IMR-90 (cell line): ENCODE measurements around the gene S100A2. TPM values are rescaled to one million over a fixed set of nuclear protein-coding genes. Genes with fewer than 3 reads are reported as not detected.
A peak's percentile ranks its signal among the peaks of the same experiment; 100 is the strongest.

Source experiments
- ATAC-seq: fragments of 200-7000 bp; cut with Tn5 transposase; 2 replicates; pipeline ENCODE4 v1.9.1; 2020; ENCODE audit warnings: low read depth, mild to moderate bottlenecking, moderate library complexity
- BruUV-seq: library from RNA; stranded (reverse); fragments of 400-500 nt; replicated peaks from 2 replicates; lab custom pipeline; 2021; lab: Mats Ljungman, UMichigan
- CTCF ChIA-PET: fragments of 300-600 bp; formaldehyde crosslinking; extraction: SDS; loops from one replicate; lab custom pipeline; 2021; ENCODE audit warnings: antibody characterized with exemption; lab: Yijun Ruan, JAX
- POLR2A ChIA-PET: fragments of 300-600 bp; sonication (Branson Sonifier 250); formaldehyde crosslinking; loops from one replicate; lab custom pipeline; 2022; ENCODE audit warnings: antibody characterized with exemption; ENCODE audit not compliant: unreplicated experiment; lab: Charles Lee
- DNase-seq: peaks from one replicate; pipeline ENCODE4 v3.0.0; 2013
- H2AFZ ChIP-seq: replicated peaks from 2 replicates; pipeline ENCODE3; 2013; ENCODE audit warnings: low read length, mild to moderate bottlenecking; ENCODE audit not compliant: poor library complexity
- H2AK5ac ChIP-seq: 2 replicates; pipeline ENCODE4 v1.6.1; 2013; ENCODE audit warnings: low read depth, low read length, inconsistent platforms
- H2AK9ac ChIP-seq: replicated peaks from 2 replicates; pipeline ENCODE3; 2013; ENCODE audit warnings: mild to moderate bottlenecking, low read depth, low read length, moderate library complexity; ENCODE audit not compliant: poor library complexity
- H2BK120ac ChIP-seq: 2 replicates; pipeline ENCODE4 v1.6.1; 2013; ENCODE audit warnings: low read depth, low read length, inconsistent platforms
- H2BK15ac ChIP-seq: 3 replicates; pipeline ENCODE4 v1.6.1; 2013; ENCODE audit warnings: low read depth, low read length, inconsistent platforms
- H2BK20ac ChIP-seq: 2 replicates; pipeline ENCODE4 v1.6.1; 2013; ENCODE audit warnings: low read depth, mild to moderate bottlenecking, inconsistent platforms, low read length, moderate library complexity
- H2BK5ac ChIP-seq: 2 replicates; pipeline ENCODE4 v1.6.1; 2013; ENCODE audit warnings: mild to moderate bottlenecking, low read depth, low read length, inconsistent platforms; ENCODE audit not compliant: poor library complexity, severe bottlenecking
- H3K14ac ChIP-seq: replicated peaks from 2 replicates; pipeline ENCODE4 v1.6.1; 2013; ENCODE audit warnings: low read depth, low read length, inconsistent platforms
- H3K18ac ChIP-seq: 2 replicates; pipeline ENCODE4 v1.6.1; 2013; ENCODE audit warnings: low read depth, low read length, control low read depth
- H3K23ac ChIP-seq: 2 replicates; pipeline ENCODE4 v1.6.1; 2013; ENCODE audit warnings: low read depth, low read length, inconsistent platforms
- H3K27ac ChIP-seq: 2 replicates; pipeline ENCODE4 v1.5.1; 2013; ENCODE audit warnings: mild to moderate bottlenecking, control low read depth, low read length; ENCODE audit not compliant: insufficient read depth
- H3K27me3 ChIP-seq: 2 replicates; pipeline ENCODE4 v1.6.1; 2013; ENCODE audit warnings: low read length; ENCODE audit not compliant: control insufficient read depth, insufficient read depth
- H3K36me3 ChIP-seq: 2 replicates; pipeline ENCODE4 v1.6.1; 2013; ENCODE audit warnings: low read length, mixed read lengths; ENCODE audit not compliant: control insufficient read depth, insufficient read depth
- H3K4ac ChIP-seq: 2 replicates; pipeline ENCODE4 v1.6.1; 2013; ENCODE audit warnings: low read depth, low read length, inconsistent platforms
- H3K4me1 ChIP-seq: 2 replicates; pipeline ENCODE4 v1.6.1; 2013; ENCODE audit warnings: low read length, mixed read lengths; ENCODE audit not compliant: control insufficient read depth, insufficient read depth
- H3K4me2 ChIP-seq: 2 replicates; pipeline ENCODE4 v1.6.1; 2013; ENCODE audit warnings: low read depth, mild to moderate bottlenecking, control low read depth, low read length, moderate library complexity
- H3K4me3 ChIP-seq: 2 replicates; pipeline ENCODE4 v1.5.1; 2013; ENCODE audit warnings: low read depth, mild to moderate bottlenecking, control low read depth, low read length, moderate library complexity; ENCODE audit not compliant: insufficient read depth
- H3K56ac ChIP-seq: 2 replicates; pipeline ENCODE4 v1.6.1; 2013; ENCODE audit warnings: low read length, inconsistent platforms; ENCODE audit not compliant: insufficient read depth; ENCODE audit errors: extremely low read depth
- H3K79me1 ChIP-seq, 2 experiments: 2 replicates each; pipeline ENCODE4 v1.6.1; 2013; ENCODE audit warnings: low read length in 2 of 2, inconsistent platforms in 1 of 2, low read depth in 1 of 2
- H3K9ac ChIP-seq: 2 replicates; pipeline ENCODE4 v1.6.1; 2013; ENCODE audit warnings: low read depth, low read length, control low read depth
- H3K9me1 ChIP-seq: 2 replicates; pipeline ENCODE4 v1.6.1; 2013; ENCODE audit warnings: low read length, inconsistent platforms; ENCODE audit not compliant: insufficient read depth
- H3K9me3 ChIP-seq: 2 replicates; pipeline ENCODE4 v1.6.1; 2013; ENCODE audit warnings: low read length; ENCODE audit not compliant: control insufficient read depth, insufficient read depth
- H4K20me1 ChIP-seq: 2 replicates; pipeline ENCODE4 v1.6.1; 2013; ENCODE audit warnings: low read length, inconsistent platforms; ENCODE audit not compliant: insufficient read depth
- H4K5ac ChIP-seq: 2 replicates; pipeline ENCODE4 v1.6.1; 2013; ENCODE audit warnings: mild to moderate bottlenecking, low read depth, low read length, control low read depth
- H4K8ac ChIP-seq, 2 experiments: 2 replicates each; pipeline ENCODE4 v1.6.1; 2013; ENCODE audit warnings: low read depth in 2 of 2, low read length in 2 of 2, control low read depth in 1 of 2, inconsistent platforms in 1 of 2
- H4K91ac ChIP-seq: 2 replicates; pipeline ENCODE4 v1.6.1; 2013; ENCODE audit warnings: low read depth, low read length, inconsistent platforms; ENCODE audit not compliant: insufficient read depth
- CHD1 ChIP-seq: IDR thresholded peaks from 2 replicates; pipeline ENCODE4 v1.6.1; 2012; ENCODE audit warnings: low read depth, low read length, improper control_type of control experiment
- ELK1 ChIP-seq: fragments of 150-350 bp; IDR thresholded peaks from 2 replicates; pipeline ENCODE4 v1.6.1; 2016; ENCODE audit warnings: low read depth, mild to moderate bottlenecking, low read length, moderate library complexity, borderline replicate concordance
- FOS ChIP-seq: fragments of 150-350 bp; IDR thresholded peaks from 2 replicates; pipeline ENCODE4 v1.6.1; 2016; ENCODE audit warnings: low read depth, low read length
- POLR2A ChIP-seq: IDR thresholded peaks from 2 replicates; pipeline ENCODE4 v1.6.1; 2012; ENCODE audit warnings: mild to moderate bottlenecking, low read depth, low read length
- RFX5 ChIP-seq: IDR thresholded peaks from 2 replicates; pipeline ENCODE4 v1.8.0; 2012; ENCODE audit warnings: low read depth, mild to moderate bottlenecking, low read length, moderate library complexity
- SMC3 ChIP-seq: fragments of 150-350 bp; IDR thresholded peaks from 2 replicates; pipeline ENCODE4 v1.6.1; 2016; ENCODE audit warnings: low read depth, mild to moderate bottlenecking, antibody characterized with exemption, low read length, moderate library complexity
- WGBS, 2 experiments: methylation state at CpG; one replicate each; pipeline versions ENCODE4 v1.1.5 to v1.1.7; 2013; ENCODE audit warnings: missing lambda C conversion rate in 2 of 2; ENCODE audit not compliant: insufficient read length in 1 of 2; ENCODE audit errors: extremely low coverage in 2 of 2; 5-methylcytosine and 5-hydroxymethylcytosine counted together
- dilution Hi-C: fragments of 300-500 bp; cut with HindIII; formaldehyde crosslinking; loops from one replicate; pipeline ENCODE4 v1.14.3; 2018; ENCODE audit warnings: low sequenced_read_pairs; ENCODE audit not compliant: unreplicated experiment
- in situ Hi-C: fragments of 300-500 bp; cut with MboI; formaldehyde crosslinking; loops from 3 replicates; pipeline ENCODE4 v1.14.3; 2019; ENCODE audit warnings: low sequenced_read_pairs, inconsistent platforms, mixed read lengths
- intact Hi-C: fragments of 100-400 bp; cut with micrococcal nuclease; formaldehyde crosslinking; loops from 2 replicates; pipeline ENCODE4 v1.10.0; 2022
- polyA plus RNA-seq, 3 experiments: library from polyadenylated mRNA; depleted of rRNA; stranded (reverse); fragments of >200 nt; gene quantifications; 2 replicates each; pipeline ENCODE4 v1.2.3, GENCODE V29; 2012; ENCODE audit warnings: low replicate concordance in 1 of 3
- total RNA-seq: library from RNA; depleted of rRNA; stranded (reverse); fragments of >200 nt; gene quantifications from 2 replicates; pipeline ENCODE4 v1.2.3, GENCODE V29; 2012

S100A2 gene
- total and polyA plus RNA-seq, 2 of the 4 experiments (the other 2 are of a cell fraction), result 3.6 to 7.9 TPM

GRCh38 chr1:153550398-153550758 lies 15.3 kb downstream of the S100A2 start:
- Histone ChIP-seq H3K56ac (no peak overlapping the region), H3K79me1 (peaks cover 0 to 27% of the 10 kb centered on the region in 2 experiments; a peak in 3 of 4 replicates), H4K5ac (no peak overlapping the region), H3K4me3 (no peak overlapping the region), H4K91ac (peak overlapping the region; percentile 93), H3K23ac (0 out of 2 replicates have a peak overlapping the region, but pooled peaks have one; percentile 55), H2BK120ac (peak overlapping the region; percentile 97), H3K9me3 (no peaks in the 10 kb centered on the region), H3K18ac (no peak overlapping the region), H3K14ac (peak overlapping the region; percentile 35), H2BK15ac (peak overlapping the region; percentile 90; the same call in 2 of the 3 replicates), H2AK5ac (peak overlapping the region; percentile 96), H4K8ac (peak overlapping the region; percentile 43 to 87; a peak in 2 of 4 replicates), H2AK9ac (peak overlapping the region; percentile 96), H2BK20ac (peak overlapping the region; percentile 94), H3K27me3 (no peaks in the 10 kb centered on the region), H3K36me3 (no peaks in the 10 kb centered on the region), H3K9me1 (peaks cover 59% of the 10 kb centered on the region), H2BK5ac (peak overlapping the region; percentile 42), H3K9ac (no peak overlapping the region), H4K20me1 (no peaks in the 10 kb centered on the region), H3K4me2 (no peak overlapping the region), H3K4ac (peak overlapping the region; percentile 96), H3K4me1 (peaks cover 42% of the 10 kb centered on the region), H2AFZ (peak overlapping the region; percentile 77), H3K27ac (no peak overlapping the region)
- no peak for DNase-seq
- ChIA-PET CTCF (interaction anchor here (1.2 kb wide), 1 partner anchor 18 kb away, joined by 4 read pairs; no protein-coding TSS in a partner anchor), POLR2A (interaction anchor here (1.6 kb wide), 1 partner anchor 15 kb away, joined by 14 read pairs; the partner anchor contains the start of gene S100A6)
- intact Hi-C loops (no loop called here), in situ Hi-C loops (no loop called here), dilution Hi-C loops (no loop called here)
- no peak for TF ChIP-seq CHD1
- TF ChIP-seq SMC3, result no peak
- TF ChIP-seq POLR2A, result no peak
- no peak for TF ChIP-seq FOS
- TF ChIP-seq ELK1, result no peak
- TF ChIP-seq RFX5, result no peak
- no peak for ATAC-seq
- 92% methylated on average over 2 of the region's 4 CpGs; no CpG with 5 or more reads in 1 of the 2 experiments for WGBS, 2 experiments
- BruUV-seq, result no TSS peak
